Measurements from ENCODE around the gene CCDC154.

GRCh38 chr16:1450841-1451240 is 6.5 kb upstream of the CCDC154 start:
- TF ChIP-seq CTCF (IDR thresholded peaks at IDR 0.05), result no peak
- TF ChIP-seq EP300 (IDR thresholded peaks at IDR 0.05), result no peak
